AG08396 (cell line): Measurements from ENCODE around the gene PRKAG3.
A peak's percentile ranks its signal among the peaks of the same experiment; 100 is the strongest.
"Not testable (repeated sequence)": the region's sequence is repeated elsewhere in the genome, so short reads cannot be mapped to it uniquely, and the experiment has no call there.

Experiments
- DNase-seq: peaks from one replicate; pipeline ENCODE4 v3.0.0; 2012; ENCODE audit warnings: low spot score, mixed read lengths

Gene PRKAG3

DNA sequence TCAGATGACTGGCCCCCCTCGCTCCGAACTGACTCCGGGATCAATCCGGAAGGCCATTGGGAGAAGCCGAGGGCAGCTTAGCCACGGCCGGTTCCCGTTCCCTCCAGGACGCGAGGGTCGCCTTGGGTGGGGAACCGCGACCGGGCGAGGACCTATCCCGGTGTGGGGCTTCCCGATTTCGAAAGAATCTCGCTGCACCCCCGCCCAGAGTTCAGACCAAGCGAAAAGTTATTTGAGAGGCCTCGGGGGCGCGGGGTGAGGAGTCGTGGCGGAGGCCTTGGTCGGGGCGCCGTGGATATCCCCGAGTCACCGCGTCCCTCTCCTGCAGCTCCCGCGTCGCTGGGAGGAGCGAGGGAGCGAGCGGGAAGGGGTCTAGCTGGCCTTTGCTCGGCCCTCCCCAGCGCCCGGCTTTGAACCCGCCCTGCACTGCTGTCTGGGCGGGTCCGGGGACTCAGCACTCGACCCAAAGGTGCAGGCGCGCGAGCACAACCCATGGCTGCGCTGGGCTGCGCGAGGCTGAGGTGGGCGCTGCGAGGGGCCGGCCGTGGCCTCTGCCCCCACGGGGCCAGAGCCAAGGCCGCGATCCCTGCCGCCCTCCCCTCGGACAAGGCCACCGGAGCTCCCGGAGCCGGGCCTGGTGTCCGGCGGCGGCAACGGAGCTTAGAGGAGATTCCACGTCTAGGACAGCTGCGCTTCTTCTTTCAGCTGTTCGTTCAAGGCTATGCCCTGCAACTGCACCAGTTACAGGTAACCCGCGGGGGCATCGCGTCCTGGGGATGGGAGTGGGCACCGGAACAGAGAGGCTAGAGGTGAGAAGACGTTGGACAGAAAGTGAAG lies 49.7 kb downstream of the PRKAG3 start, which contains the start of gene CYP27A1:
TSS of gene CYP27A1 (plus strand) at position 457 of the 837 bp plus-strand sequence. CDS start at position 493, 36 bp downstream.
- peak; percentile 77 for DNase-seq

DNA sequence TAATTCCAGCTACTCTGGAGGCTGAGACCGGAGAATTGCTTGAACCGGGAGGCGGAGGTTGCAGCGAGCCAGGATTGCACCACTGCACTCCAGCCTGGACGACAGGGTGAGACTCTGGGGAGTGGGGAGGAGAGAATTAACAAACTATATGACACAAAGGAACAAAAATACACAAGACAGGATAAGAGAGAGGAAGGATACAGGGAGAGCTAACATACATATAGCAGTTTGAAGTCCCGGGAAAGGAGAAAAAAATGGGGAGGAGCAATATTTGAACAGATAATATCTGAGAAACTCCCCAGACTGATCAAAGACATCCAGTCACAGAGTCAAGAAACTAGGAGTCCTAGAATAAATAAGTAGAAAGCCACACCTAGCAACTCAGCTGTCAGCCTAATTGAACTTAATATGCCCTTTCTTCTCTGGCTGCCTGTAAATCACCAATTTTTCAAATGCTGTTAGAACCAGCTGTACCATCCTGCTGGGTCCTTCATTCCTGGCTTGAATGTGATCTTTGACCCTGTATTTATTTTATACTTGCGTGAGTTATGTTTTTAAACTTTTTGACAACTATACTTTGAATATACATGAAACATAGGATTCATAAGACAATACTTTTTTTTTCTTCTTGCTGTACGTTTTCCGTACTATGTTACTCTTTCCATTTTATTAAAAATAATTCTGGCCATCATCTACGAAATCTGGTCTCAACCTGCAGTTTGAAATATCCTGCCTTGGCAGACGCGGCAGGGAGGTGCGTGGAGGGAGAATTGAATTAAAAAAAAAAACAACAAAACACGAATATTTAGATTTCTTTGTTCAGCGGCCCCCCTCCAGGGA lies 50.5 kb downstream of the PRKAG3 start:
- DNase-seq: no peak

DNA sequence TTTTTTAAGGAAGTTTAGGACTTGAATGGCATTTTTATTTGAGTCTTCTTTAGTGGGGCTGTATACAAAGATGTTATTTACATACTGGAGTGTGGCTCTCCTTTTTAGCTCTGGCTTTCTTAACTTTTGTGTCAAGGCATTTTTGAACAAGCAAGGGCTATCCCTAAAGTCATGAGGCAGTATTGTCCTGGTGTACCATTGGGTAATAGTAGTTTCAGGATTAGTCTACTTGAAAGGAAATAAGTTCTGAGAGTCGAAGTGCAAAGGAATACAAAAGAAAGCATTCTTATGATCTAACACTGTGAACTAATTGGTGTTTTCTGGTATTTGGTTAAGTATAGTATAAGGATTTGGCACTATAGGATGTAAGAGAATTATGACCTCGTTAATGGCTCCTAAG lies 51.6 kb downstream of the PRKAG3 start:
- no peak for DNase-seq

DNA sequence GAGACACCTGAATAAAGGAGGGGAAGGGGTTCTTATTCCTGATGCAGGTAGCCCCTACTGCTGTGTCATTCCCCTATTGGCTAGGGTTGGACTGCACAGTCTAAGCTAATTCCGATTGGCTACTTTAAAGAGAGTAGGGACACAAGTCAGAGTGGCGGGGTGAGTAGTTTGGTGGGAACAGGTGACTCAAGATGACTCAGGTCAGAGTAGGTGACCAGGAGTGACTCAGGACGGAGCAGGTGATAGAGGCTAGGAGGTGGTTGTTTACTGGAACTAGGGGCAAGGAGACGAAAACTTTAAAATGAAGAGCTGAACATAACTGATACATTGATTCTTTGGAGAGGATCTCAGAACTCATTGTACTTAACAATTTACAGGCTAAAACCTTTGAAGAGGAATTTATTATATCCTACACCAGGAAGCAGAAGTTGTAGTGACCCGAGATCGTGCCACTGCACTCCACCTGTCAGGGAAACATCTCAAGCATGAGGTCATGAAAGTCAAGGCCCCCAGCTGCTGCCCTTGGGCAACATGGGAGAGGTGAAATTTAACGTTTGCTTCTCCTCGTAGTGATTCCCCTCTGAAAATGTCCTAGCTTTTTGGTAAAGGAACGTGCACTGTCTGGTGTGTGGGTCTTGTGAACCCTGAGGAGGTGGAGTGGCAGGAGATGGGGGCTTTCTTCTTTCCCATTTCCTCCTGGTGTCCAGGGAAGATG lies 54.2 kb downstream of the PRKAG3 start:
- no peak for DNase-seq

DNA sequence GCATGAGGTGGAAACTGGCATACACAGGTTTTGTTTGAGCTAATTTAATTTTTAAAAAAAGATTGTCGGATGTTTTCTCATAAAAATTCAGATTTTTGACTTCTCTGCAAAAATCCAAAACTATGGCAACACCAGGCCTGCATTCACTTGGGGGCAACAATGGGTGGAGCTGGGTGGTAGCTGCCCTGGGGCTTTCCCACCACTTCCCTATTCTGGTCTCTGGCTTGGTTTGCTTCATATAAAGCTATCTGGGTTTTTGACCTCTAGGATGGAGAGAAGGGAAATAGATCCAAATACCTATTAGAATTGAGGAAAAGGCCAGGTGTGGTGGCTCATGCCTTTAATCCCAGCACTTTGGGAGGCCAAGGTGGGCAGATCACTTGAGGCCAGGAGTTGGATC lies 55.1 kb downstream of the PRKAG3 start:
- no peak for DNase-seq

DNA sequence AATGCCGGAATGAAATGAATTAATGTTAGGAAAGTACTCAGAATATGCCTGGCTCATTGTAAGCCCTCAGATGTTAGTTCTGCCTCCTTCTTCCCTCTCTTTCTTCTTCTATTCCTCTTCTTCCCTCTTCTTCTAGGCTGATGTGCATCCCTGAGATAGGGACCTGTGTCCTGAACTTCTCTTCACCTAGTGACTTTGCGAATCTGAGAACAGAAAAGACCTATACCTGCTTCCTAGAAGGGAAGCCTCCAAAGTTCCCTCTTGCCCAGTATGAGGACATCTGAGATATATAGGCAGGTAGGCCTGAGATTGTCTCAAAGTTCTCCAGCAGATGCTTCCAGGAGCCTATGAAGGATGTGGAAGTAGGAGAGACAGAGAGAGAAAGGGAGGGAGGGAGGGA lies 57.7 kb downstream of the PRKAG3 start:
- no peak for DNase-seq

DNA sequence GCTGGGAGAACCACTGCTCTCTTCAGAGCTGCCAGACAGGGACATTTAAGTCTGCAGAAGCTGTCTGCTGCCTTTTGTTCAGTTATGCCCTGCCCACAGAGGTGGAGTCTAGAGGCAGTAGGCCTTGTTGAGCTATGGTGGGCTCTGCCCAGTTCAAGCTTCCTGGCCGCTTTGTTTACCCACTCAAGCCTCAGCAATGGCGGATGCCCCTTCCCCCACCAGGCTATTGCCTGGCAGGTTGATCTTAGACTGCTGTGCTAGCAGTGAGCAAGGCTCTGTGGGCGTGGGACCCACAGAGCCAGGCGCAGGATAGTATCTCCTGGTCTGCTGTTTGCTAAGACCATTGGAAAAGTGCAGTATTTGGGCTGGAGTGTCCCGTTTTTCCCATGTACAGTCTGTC lies 58.8 kb downstream of the PRKAG3 start:
- DNase-seq: not testable (repeated sequence)
